ENCODE measurements around the gene GRK5.

GRK5 gene

GRCh38 chr10:119378737-119379067 is 171.3 kb downstream of the GRK5 start:
- no peaks in the 10 kb centered on the region for H3K9me3 ChIP-seq (replicated peaks; ENCODE audit: insufficient read depth, low read length)
- H3K4me3 ChIP-seq (ENCODE audit: low read length): no peak overlapping the region
- no peaks in the 10 kb centered on the region for H3K27me3 ChIP-seq (replicated peaks; ENCODE audit: insufficient read depth, low read length)
- peaks cover 19% of the 10 kb centered on the region for H3K4me1 ChIP-seq (ENCODE audit: low read length)
- no peaks in the 10 kb centered on the region for H4K20me1 ChIP-seq (ENCODE audit: insufficient read depth, low read length)
- no peaks in the 10 kb centered on the region for H3K9me2 ChIP-seq (replicated peaks; ENCODE audit: insufficient read depth, low read length)
- peaks cover 79% of the 10 kb centered on the region for H3K79me2 ChIP-seq (ENCODE audit: low read length)
- no peak overlapping the region for H3K4me2 ChIP-seq (ENCODE audit: low read depth, low read length)
- no peak overlapping the region for H3K27ac ChIP-seq (ENCODE audit: low read length)
- TF ChIP-seq, protein P1, sequence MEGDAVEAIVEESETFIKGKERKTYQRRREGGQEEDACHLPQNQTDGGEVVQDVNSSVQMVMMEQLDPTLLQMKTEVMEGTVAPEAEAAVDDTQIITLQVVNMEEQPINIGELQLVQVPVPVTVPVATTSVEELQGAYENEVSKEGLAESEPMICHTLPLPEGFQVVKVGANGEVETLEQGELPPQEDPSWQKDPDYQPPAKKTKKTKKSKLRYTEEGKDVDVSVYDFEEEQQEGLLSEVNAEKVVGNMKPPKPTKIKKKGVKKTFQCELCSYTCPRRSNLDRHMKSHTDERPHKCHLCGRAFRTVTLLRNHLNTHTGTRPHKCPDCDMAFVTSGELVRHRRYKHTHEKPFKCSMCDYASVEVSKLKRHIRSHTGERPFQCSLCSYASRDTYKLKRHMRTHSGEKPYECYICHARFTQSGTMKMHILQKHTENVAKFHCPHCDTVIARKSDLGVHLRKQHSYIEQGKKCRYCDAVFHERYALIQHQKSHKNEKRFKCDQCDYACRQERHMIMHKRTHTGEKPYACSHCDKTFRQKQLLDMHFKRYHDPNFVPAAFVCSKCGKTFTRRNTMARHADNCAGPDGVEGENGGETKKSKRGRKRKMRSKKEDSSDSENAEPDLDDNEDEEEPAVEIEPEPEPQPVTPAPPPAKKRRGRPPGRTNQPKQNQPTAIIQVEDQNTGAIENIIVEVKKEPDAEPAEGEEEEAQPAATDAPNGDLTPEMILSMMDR (IDR thresholded peaks at IDR 0.05; ENCODE audit: low read length): no peak
- TF ChIP-seq EZH2phosphoT487 (IDR thresholded peaks at IDR 0.05; ENCODE audit: low read length): no peak
- TF ChIP-seq EZH2 (optimal IDR thresholded peaks at IDR 0.05; ENCODE audit: low read depth, low read length): no peak
- peaks cover 8% of the 10 kb centered on the region for H3F3A ChIP-seq (ENCODE audit: insufficient read depth, low read length)
- no peak overlapping the region for H2AFZ ChIP-seq (ENCODE audit: low read length)
- H3K36me3 ChIP-seq (replicated peaks; ENCODE audit: insufficient read depth, low read length): 0 out of 2 replicates have a peak, but pooled peaks cover 11% of the 10 kb centered on the region
- no peak overlapping the region for H3K9ac ChIP-seq (ENCODE audit: low read length)
- DNase-seq: no peak

GRCh38 chr10:119379466-119380071 is 172.2 kb downstream of the GRK5 start:
- peaks cover 8% of the 10 kb centered on the region for H3F3A ChIP-seq (ENCODE audit: insufficient read depth, low read length)
- no peak for TF ChIP-seq EZH2 (optimal IDR thresholded peaks at IDR 0.05; ENCODE audit: low read depth, low read length)
- TF ChIP-seq, protein P1 (IDR thresholded peaks at IDR 0.05; ENCODE audit: low read length): no peak
- TF ChIP-seq EZH2phosphoT487 (IDR thresholded peaks at IDR 0.05; ENCODE audit: low read length): no peak
- H3K4me1 ChIP-seq (ENCODE audit: low read length): peaks cover 28% of the 10 kb centered on the region

GRCh38 chr10:119383174-119383856 is 175.9 kb downstream of the GRK5 start:
- TF ChIP-seq EZH2phosphoT487 (IDR thresholded peaks at IDR 0.05; ENCODE audit: low read length): no peak
- TF ChIP-seq EZH2 (optimal IDR thresholded peaks at IDR 0.05; ENCODE audit: low read depth, low read length): no peak
- TF ChIP-seq, protein P1 (IDR thresholded peaks at IDR 0.05; ENCODE audit: low read length): no peak
- Histone ChIP-seq H3F3A (ENCODE audit: insufficient read depth, low read length) (peaks cover 8% of the 10 kb centered on the region), H3K79me2 (ENCODE audit: low read length) (peaks cover 74% of the 10 kb centered on the region), H3K27ac (ENCODE audit: low read length) (peak overlapping the region; percentile 58; the same call in 1 of the 2 replicates), H3K9me3 (replicated peaks; ENCODE audit: insufficient read depth, low read length) (no peaks in the 10 kb centered on the region), H3K9me2 (replicated peaks; ENCODE audit: insufficient read depth, low read length) (no peaks in the 10 kb centered on the region), H3K4me2 (ENCODE audit: low read depth, low read length) (peak overlapping the region; percentile 37; the same call in 1 of the 2 replicates), H3K4me3 (ENCODE audit: low read length) (no peak overlapping the region), H4K20me1 (ENCODE audit: insufficient read depth, low read length) (no peaks in the 10 kb centered on the region), H3K9ac (ENCODE audit: low read length) (no peak overlapping the region), H3K27me3 (replicated peaks; ENCODE audit: insufficient read depth, low read length) (no peaks in the 10 kb centered on the region), H3K36me3 (replicated peaks; ENCODE audit: insufficient read depth, low read length) (0 out of 2 replicates have a peak, but pooled peaks cover 11% of the 10 kb centered on the region), H3K4me1 (ENCODE audit: low read length) (peaks cover 28% of the 10 kb centered on the region), H2AFZ (ENCODE audit: low read length) (no peak overlapping the region)
- peak; percentile 67 for DNase-seq

More at GRCh38 chr10:119379466-119380071, 172.2 kb downstream of the GRK5 start:
- H3K9ac ChIP-seq (ENCODE audit: low read length): no peak overlapping the region
- H3K36me3 ChIP-seq (replicated peaks; ENCODE audit: insufficient read depth, low read length): 0 out of 2 replicates have a peak, but pooled peaks cover 11% of the 10 kb centered on the region
- no peak overlapping the region for H2AFZ ChIP-seq (ENCODE audit: low read length)
- H4K20me1 ChIP-seq (ENCODE audit: insufficient read depth, low read length): no peaks in the 10 kb centered on the region
- H3K4me2 ChIP-seq (ENCODE audit: low read depth, low read length): no peak overlapping the region
- H3K9me2 ChIP-seq (replicated peaks; ENCODE audit: insufficient read depth, low read length): no peaks in the 10 kb centered on the region
- no peak overlapping the region for H3K27ac ChIP-seq (ENCODE audit: low read length)
- H3K27me3 ChIP-seq (replicated peaks; ENCODE audit: insufficient read depth, low read length): no peaks in the 10 kb centered on the region
- peaks cover 79% of the 10 kb centered on the region for H3K79me2 ChIP-seq (ENCODE audit: low read length)
- no peak overlapping the region for H3K4me3 ChIP-seq (ENCODE audit: low read length)
- no peaks in the 10 kb centered on the region for H3K9me3 ChIP-seq (replicated peaks; ENCODE audit: insufficient read depth, low read length)
- no peak for DNase-seq

Measured in MM.1S (cell line).